ENCODE measurements around the gene HSPB8.
"Not testable (repeated sequence)": the region's sequence is repeated elsewhere in the genome, so short reads cannot be mapped to it uniquely, and the experiment has no call there.

Gene HSPB8

DNA sequence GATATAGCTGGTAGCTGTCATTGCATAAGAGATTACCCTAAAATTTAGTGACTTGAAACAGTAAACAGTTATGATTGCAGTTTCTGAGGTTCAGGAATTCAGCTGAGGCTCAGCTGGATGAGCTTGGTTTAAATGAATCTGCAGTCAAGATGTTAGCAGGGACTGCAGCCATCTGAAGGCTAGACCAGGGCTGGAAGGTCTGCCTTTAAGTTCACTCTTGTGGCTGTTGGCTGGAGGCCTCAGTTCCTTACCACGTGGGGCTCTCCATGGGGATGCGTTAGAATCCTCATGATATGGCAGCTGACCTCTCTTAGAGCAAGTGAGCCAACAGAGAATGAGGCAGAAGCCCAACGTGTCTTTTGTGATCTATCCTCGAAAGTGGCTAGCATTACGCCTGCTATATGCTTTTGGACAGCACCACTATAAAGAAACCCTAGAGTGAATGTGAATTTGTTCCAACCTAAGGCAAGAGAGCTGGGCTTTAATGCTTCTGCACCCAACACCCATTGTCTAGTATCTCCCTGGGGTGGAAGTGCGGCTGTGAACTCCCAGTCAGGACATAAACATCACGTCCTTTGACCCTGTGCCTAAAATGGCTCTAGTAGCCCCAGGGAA lies 26.0 kb downstream of the HSPB8 start:
- no peak overlapping the region for H3K4me3 ChIP-seq (ENCODE audit: low read length in 2 of 2)

DNA sequence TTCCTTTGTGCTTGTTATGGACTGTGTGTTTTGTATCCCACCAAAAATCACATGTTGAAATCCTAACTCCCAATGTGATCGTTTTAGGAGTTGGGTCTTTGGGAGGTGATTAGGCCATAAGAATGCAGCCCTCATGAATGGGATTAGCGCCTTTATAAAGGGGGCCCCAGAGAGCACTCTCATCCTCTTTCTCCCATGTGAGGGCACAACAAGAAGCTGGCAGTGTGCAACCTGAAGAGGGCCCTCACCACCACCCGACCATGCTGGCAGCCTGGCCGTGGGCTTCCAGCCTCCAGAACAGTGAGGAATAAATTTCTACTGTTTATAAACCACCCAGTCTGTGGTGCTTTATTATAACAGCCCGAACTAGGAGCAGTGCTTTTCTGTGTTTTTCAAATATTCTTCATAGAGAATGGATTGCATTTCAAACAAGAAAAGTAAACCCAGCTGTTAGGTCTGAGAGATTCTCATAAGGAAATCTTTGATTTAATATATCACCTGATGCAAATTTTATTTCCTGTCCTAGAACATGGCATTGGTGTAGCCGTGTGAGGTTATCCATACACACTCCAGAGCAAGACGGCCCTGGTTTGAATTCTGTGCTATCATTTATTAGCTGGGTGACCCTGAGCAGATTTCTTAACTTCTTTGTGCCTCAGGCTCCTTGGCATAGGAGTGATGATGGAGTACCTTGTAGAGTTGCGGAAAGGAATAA lies 27.8 kb downstream of the HSPB8 start:
- H3K27me3 ChIP-seq (ENCODE audit: control insufficient read depth in 2 of 2, insufficient read depth in 2 of 2, low read length in 2 of 2): no peaks in the 10 kb centered on the region
- H3K9me3 ChIP-seq (ENCODE audit: control insufficient read depth in 2 of 2, low read length in 2 of 2): no peaks in the 10 kb centered on the region
- H3K4me1 ChIP-seq (ENCODE audit: control insufficient read depth in 2 of 2, insufficient read depth in 2 of 2, low read length in 2 of 2): peaks cover 0 to 2% of the 10 kb centered on the region in 2 donors
- no peak overlapping the region for H3K4me3 ChIP-seq (ENCODE audit: low read length in 2 of 2)
- no peak overlapping the region for H3K9ac ChIP-seq (ENCODE audit: low read depth in 1 of 2, low read length in 2 of 2)
- H3K27ac ChIP-seq (ENCODE audit: low read depth in 2 of 2, low read length in 2 of 2): no peak overlapping the region
- no peaks in the 10 kb centered on the region for H3K36me3 ChIP-seq (ENCODE audit: control insufficient read depth in 2 of 2, insufficient read depth in 2 of 2, low read length in 2 of 2)

More for the DNA sequence above, 26.0 kb downstream of the HSPB8 start:
- no peak overlapping the region for H3K9ac ChIP-seq (ENCODE audit: low read depth in 1 of 2, low read length in 2 of 2)
- no peaks in the 10 kb centered on the region for H3K27me3 ChIP-seq (ENCODE audit: control insufficient read depth in 2 of 2, insufficient read depth in 2 of 2, low read length in 2 of 2)
- H3K36me3 ChIP-seq (ENCODE audit: control insufficient read depth in 2 of 2, insufficient read depth in 2 of 2, low read length in 2 of 2): no peaks in the 10 kb centered on the region
- H3K9me3 ChIP-seq (ENCODE audit: control insufficient read depth in 2 of 2, low read length in 2 of 2): no peaks in the 10 kb centered on the region
- H3K4me1 ChIP-seq (ENCODE audit: control insufficient read depth in 2 of 2, insufficient read depth in 2 of 2, low read length in 2 of 2): peaks cover 0 to 2% of the 10 kb centered on the region in 2 donors
- H3K27ac ChIP-seq (ENCODE audit: low read depth in 2 of 2, low read length in 2 of 2): peak overlapping the region in 1 of 2 donors; percentile 10

GRCh38 chr12:119207063-119207560 lies 28.4 kb downstream of the HSPB8 start:
- Histone ChIP-seq H3K9ac (ENCODE audit: low read depth in 1 of 2, low read length in 2 of 2) (no peak overlapping the region), H3K4me3 (ENCODE audit: low read length in 2 of 2) (no peak overlapping the region), H3K9me3 (ENCODE audit: control insufficient read depth in 2 of 2, low read length in 2 of 2) (no peaks in the 10 kb centered on the region), H3K36me3 (ENCODE audit: control insufficient read depth in 2 of 2, insufficient read depth in 2 of 2, low read length in 2 of 2) (no peaks in the 10 kb centered on the region), H3K27ac (ENCODE audit: low read depth in 2 of 2, low read length in 2 of 2) (no peak overlapping the region), H3K27me3 (ENCODE audit: control insufficient read depth in 2 of 2, insufficient read depth in 2 of 2, low read length in 2 of 2) (no peaks in the 10 kb centered on the region), H3K4me1 (ENCODE audit: control insufficient read depth in 2 of 2, insufficient read depth in 2 of 2, low read length in 2 of 2) (peaks cover 0 to 2% of the 10 kb centered on the region in 2 donors)

GRCh38 chr12:119208626-119209061 lies 29.9 kb downstream of the HSPB8 start:
- peaks cover 0 to 2% of the 10 kb centered on the region in 2 donors for H3K4me1 ChIP-seq (ENCODE audit: control insufficient read depth in 2 of 2, insufficient read depth in 2 of 2, low read length in 2 of 2)

DNA sequence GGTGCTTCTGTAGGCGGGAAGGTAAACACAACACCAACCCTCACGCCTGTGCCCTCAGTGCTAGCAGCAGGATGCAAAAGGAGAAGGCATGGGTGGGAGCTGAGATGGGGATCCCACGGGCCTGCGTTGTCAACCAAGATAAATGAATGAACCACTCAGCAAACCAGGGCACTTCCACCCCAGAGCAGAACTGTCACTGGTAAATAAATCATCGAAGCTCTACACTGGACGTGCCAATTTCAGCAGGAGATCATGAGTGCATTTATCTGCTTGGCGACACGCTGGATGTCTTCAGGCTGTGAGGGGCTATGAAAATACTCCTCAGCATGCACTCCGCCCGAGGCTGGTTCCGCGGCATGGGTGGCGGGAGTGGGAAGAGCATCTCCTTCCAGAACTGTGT lies 33.2 kb downstream of the HSPB8 start:
- no peaks in the 10 kb centered on the region for H3K27me3 ChIP-seq (ENCODE audit: control insufficient read depth in 2 of 2, insufficient read depth in 2 of 2, low read length in 2 of 2)
- no peaks in the 10 kb centered on the region for H3K9me3 ChIP-seq (ENCODE audit: control insufficient read depth in 2 of 2, low read length in 2 of 2)

More at GRCh38 chr12:119208626-119209061, 29.9 kb downstream of the HSPB8 start:
- Histone ChIP-seq H3K27ac (ENCODE audit: low read depth in 2 of 2, low read length in 2 of 2) (no peak overlapping the region), H3K9me3 (ENCODE audit: control insufficient read depth in 2 of 2, low read length in 2 of 2) (no peaks in the 10 kb centered on the region), H3K36me3 (ENCODE audit: control insufficient read depth in 2 of 2, insufficient read depth in 2 of 2, low read length in 2 of 2) (no peaks in the 10 kb centered on the region), H3K27me3 (ENCODE audit: control insufficient read depth in 2 of 2, insufficient read depth in 2 of 2, low read length in 2 of 2) (no peaks in the 10 kb centered on the region), H3K4me3 (ENCODE audit: low read length in 2 of 2) (no peak overlapping the region), H3K9ac (ENCODE audit: low read depth in 1 of 2, low read length in 2 of 2) (no peak overlapping the region)

GRCh38 chr12:119216084-119216483 lies 37.4 kb downstream of the HSPB8 start:
- no peak overlapping the region for H3K4me3 ChIP-seq (ENCODE audit: low read length in 2 of 2)
- no peak overlapping the region for H3K9ac ChIP-seq (ENCODE audit: low read depth in 1 of 2, low read length in 2 of 2)
- no peaks in the 10 kb centered on the region for H3K27me3 ChIP-seq (ENCODE audit: control insufficient read depth in 2 of 2, insufficient read depth in 2 of 2, low read length in 2 of 2)
- H3K9me3 ChIP-seq (ENCODE audit: control insufficient read depth in 2 of 2, low read length in 2 of 2): no peaks in the 10 kb centered on the region
- H3K36me3 ChIP-seq (ENCODE audit: control insufficient read depth in 2 of 2, insufficient read depth in 2 of 2, low read length in 2 of 2): no peaks in the 10 kb centered on the region
- H3K27ac ChIP-seq (ENCODE audit: low read depth in 2 of 2, low read length in 2 of 2): no peak overlapping the region
- H3K4me1 ChIP-seq (ENCODE audit: control insufficient read depth in 2 of 2, insufficient read depth in 2 of 2, low read length in 2 of 2): no peaks in the 10 kb centered on the region

More for the DNA sequence above, 33.2 kb downstream of the HSPB8 start:
- peaks cover 0 to 2% of the 10 kb centered on the region in 2 donors for H3K4me1 ChIP-seq (ENCODE audit: control insufficient read depth in 2 of 2, insufficient read depth in 2 of 2, low read length in 2 of 2)
- H3K36me3 ChIP-seq (ENCODE audit: control insufficient read depth in 2 of 2, insufficient read depth in 2 of 2, low read length in 2 of 2): no peaks in the 10 kb centered on the region
- no peak overlapping the region for H3K4me3 ChIP-seq (ENCODE audit: low read length in 2 of 2)
- H3K9ac ChIP-seq (ENCODE audit: low read depth in 1 of 2, low read length in 2 of 2): no peak overlapping the region
- H3K27ac ChIP-seq (ENCODE audit: low read depth in 2 of 2, low read length in 2 of 2): no peak overlapping the region

- H3K9me3 ChIP-seq (ENCODE audit: control insufficient read depth in 2 of 2, low read length in 2 of 2); H3K27ac ChIP-seq (ENCODE audit: low read depth in 2 of 2, low read length in 2 of 2); H3K9ac ChIP-seq (ENCODE audit: low read depth in 1 of 2, low read length in 2 of 2): not testable (repeated sequence)
Observed at GRCh38 chr12:119218875-119219274, 40.1 kb downstream of the HSPB8 start.

GRCh38 chr12:119222222-119222951 lies 43.7 kb downstream of the HSPB8 start:
- no peak overlapping the region for H3K9ac ChIP-seq (ENCODE audit: low read depth in 1 of 2, low read length in 2 of 2)
- H3K27ac ChIP-seq (ENCODE audit: low read depth in 2 of 2, low read length in 2 of 2): no peak overlapping the region
- no peak overlapping the region for H3K4me3 ChIP-seq (ENCODE audit: low read length in 2 of 2)
- no peaks in the 10 kb centered on the region for H3K4me1 ChIP-seq (ENCODE audit: control insufficient read depth in 2 of 2, insufficient read depth in 2 of 2, low read length in 2 of 2)
- H3K27me3 ChIP-seq (ENCODE audit: control insufficient read depth in 2 of 2, insufficient read depth in 2 of 2, low read length in 2 of 2): peaks cover 0 to 3% of the 10 kb centered on the region in 2 donors
- no peaks in the 10 kb centered on the region for H3K36me3 ChIP-seq (ENCODE audit: control insufficient read depth in 2 of 2, insufficient read depth in 2 of 2, low read length in 2 of 2)
- no peaks in the 10 kb centered on the region for H3K9me3 ChIP-seq (ENCODE audit: control insufficient read depth in 2 of 2, low read length in 2 of 2)

More at GRCh38 chr12:119218875-119219274, 40.1 kb downstream of the HSPB8 start:
- H3K36me3 ChIP-seq (ENCODE audit: control insufficient read depth in 2 of 2, insufficient read depth in 2 of 2, low read length in 2 of 2); H3K4me3 ChIP-seq (ENCODE audit: low read length in 2 of 2); H3K4me1 ChIP-seq (ENCODE audit: control insufficient read depth in 2 of 2, insufficient read depth in 2 of 2, low read length in 2 of 2); H3K27me3 ChIP-seq (ENCODE audit: control insufficient read depth in 2 of 2, insufficient read depth in 2 of 2, low read length in 2 of 2): not testable (repeated sequence)

- Histone ChIP-seq H3K9ac (ENCODE audit: low read depth in 1 of 2, low read length in 2 of 2) (no peak overlapping the region), H3K4me1 (ENCODE audit: control insufficient read depth in 2 of 2, insufficient read depth in 2 of 2, low read length in 2 of 2) (no peaks in the 10 kb centered on the region), H3K4me3 (ENCODE audit: low read length in 2 of 2) (no peak overlapping the region), H3K9me3 (ENCODE audit: control insufficient read depth in 2 of 2, low read length in 2 of 2) (peaks cover 0 to 2% of the 10 kb centered on the region in 2 donors), H3K27me3 (ENCODE audit: control insufficient read depth in 2 of 2, insufficient read depth in 2 of 2, low read length in 2 of 2) (peaks cover 0 to 3% of the 10 kb centered on the region in 2 donors), H3K36me3 (ENCODE audit: control insufficient read depth in 2 of 2, insufficient read depth in 2 of 2, low read length in 2 of 2) (no peaks in the 10 kb centered on the region), H3K27ac (ENCODE audit: low read depth in 2 of 2, low read length in 2 of 2) (no peak overlapping the region)
Observed at GRCh38 chr12:119225454-119225853, 46.7 kb downstream of the HSPB8 start.

DNA sequence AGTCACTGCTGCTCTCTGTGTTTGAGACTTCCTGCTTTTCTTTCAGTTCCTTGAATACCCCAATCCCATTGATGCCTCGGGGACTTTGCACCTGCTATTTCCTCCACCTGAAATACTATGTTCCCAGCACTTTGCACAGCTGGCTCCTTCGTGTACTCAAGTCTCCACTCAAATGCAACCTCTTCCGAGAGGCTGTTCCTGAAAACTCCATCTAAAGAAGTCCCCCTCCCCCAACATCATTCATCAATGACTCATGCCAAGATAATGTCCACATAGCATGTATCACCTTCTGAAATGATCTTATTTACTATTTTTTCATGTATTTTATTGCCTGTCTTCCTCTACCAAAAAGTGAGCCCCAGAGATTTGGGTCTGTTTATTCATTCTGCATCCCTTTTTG lies 48.6 kb downstream of the HSPB8 start:
- Histone ChIP-seq H3K27ac (ENCODE audit: low read depth in 2 of 2, low read length in 2 of 2) (no peak overlapping the region), H3K9ac (ENCODE audit: low read depth in 1 of 2, low read length in 2 of 2) (no peak overlapping the region), H3K4me1 (ENCODE audit: control insufficient read depth in 2 of 2, insufficient read depth in 2 of 2, low read length in 2 of 2) (no peaks in the 10 kb centered on the region), H3K4me3 (ENCODE audit: low read length in 2 of 2) (no peak overlapping the region), H3K36me3 (ENCODE audit: control insufficient read depth in 2 of 2, insufficient read depth in 2 of 2, low read length in 2 of 2) (no peaks in the 10 kb centered on the region), H3K9me3 (ENCODE audit: control insufficient read depth in 2 of 2, low read length in 2 of 2) (peaks cover 0 to 2% of the 10 kb centered on the region in 2 donors), H3K27me3 (ENCODE audit: control insufficient read depth in 2 of 2, insufficient read depth in 2 of 2, low read length in 2 of 2) (peaks cover 0 to 3% of the 10 kb centered on the region in 2 donors)
